ENCODE data around the gene EEF1AKMT3.

DNA sequence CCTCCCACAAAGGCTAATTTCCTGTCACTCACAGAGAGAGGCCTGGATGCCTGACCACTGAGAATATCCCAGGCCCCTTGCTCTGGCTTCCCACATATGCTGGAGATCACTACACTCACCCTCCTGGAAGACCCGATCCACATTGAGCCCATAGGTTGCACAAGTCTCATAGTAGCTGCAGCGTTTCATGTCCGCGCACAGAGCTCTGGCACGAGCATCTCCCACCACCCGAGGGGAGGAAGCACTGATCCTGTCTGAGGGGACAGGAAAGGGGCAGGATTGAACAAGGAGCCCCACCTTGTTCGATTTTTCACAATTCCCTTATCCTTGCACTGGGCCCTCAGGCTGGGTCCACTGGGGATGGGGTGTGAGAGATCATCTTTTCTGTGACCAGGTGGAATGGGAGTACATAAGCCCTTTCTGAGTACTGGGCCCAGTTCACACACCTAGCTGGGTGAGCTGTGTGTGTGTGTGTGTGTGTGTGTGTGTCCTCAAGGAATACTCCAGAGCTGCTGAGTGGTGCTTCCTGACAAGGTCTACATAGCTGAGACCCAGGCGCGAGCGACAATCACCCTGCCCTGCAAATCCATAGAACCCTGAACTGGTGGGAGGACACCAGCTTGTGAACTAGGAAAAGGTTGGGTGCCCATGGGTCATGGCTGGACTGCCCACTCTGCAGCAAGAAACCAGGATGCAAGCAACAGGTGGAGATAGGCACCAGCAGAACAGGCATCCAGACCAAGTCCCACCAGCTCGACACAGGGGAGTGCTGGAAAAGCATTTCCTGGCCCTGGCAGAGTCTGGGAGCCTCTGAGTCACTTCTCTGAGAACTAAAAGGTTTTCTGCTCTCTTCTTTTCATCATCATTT, 39.5 kb upstream of the EEF1AKMT3 start:
- no peak for TF ChIP-seq POLR2A (IDR thresholded peaks at IDR 0.05)
- no peak for TF ChIP-seq POLR2AphosphoS5 (IDR thresholded peaks at IDR 0.05)
- no peak for TF ChIP-seq CTCF (IDR thresholded peaks at IDR 0.05)

All from sigmoid colon (tissue), 4 donors.